ENCODE measurements around the gene CABP7. TPM values are rescaled to one million over a fixed set of nuclear protein-coding genes. Genes with fewer than 3 reads are reported as not detected.

The CABP7 gene
- polyA plus RNA-seq, 1 donor (not counting 4 experiments of a cell fraction or from before 2014, with no cell fraction given), result not detected

GRCh38 chr22:29700900-29701154 is 19.0 kb upstream of the CABP7 start:
- H3K4me3 ChIP-seq (ENCODE audit: control insufficient read depth in 2 of 3, extremely low read depth in 1 of 3, insufficient read depth in 2 of 3, low read depth in 1 of 3, low read length in 3 of 3), result no peak overlapping the region

GRCh38 chr22:29701155-29701999 is 18.4 kb upstream of the CABP7 start:
- FAIRE-seq, result no peak
- dilution Hi-C loops (cut with MboI; ENCODE audit: extremely low pct_ligation_motif_present, low sequenced_read_pairs), result no loop called here
- TF ChIP-seq CTCF (optimal IDR thresholded peaks at IDR 0.05 in 1 of 3, IDR thresholded peaks at IDR 0.05 in 1 of 3, conservative IDR thresholded peaks at IDR 0.05 in 1 of 3; ENCODE audit: extremely low read depth in 1 of 3, insufficient read depth in 2 of 3, low read length in 3 of 3) (peak; percentile 45 to 72 (median 69)), EZH2 (IDR thresholded peaks at IDR 0.05; ENCODE audit: low read length) (no peak)

More at GRCh38 chr22:29700900-29701154, 19.0 kb upstream of the CABP7 start:
- dilution Hi-C loops (cut with MboI; ENCODE audit: extremely low pct_ligation_motif_present, low sequenced_read_pairs), result no loop called here
- H3K9me3 ChIP-seq (ENCODE audit: control insufficient read depth, low read depth, low read length), result no peaks in the 10 kb centered on the region
- H4K20me1 ChIP-seq (ENCODE audit: control insufficient read depth, extremely low read depth, insufficient read depth, low read length), result peaks cover 2% of the 10 kb centered on the region
- no peak for FAIRE-seq
- H3K9me1 ChIP-seq (ENCODE audit: control insufficient read depth, extremely low read depth, insufficient read depth, low read length), result no peaks in the 10 kb centered on the region
- peaks cover 15% of the 10 kb centered on the region for H3K4me1 ChIP-seq (ENCODE audit: control insufficient read depth, extremely low read depth, insufficient read depth, low read length)
- DNase-seq (ENCODE audit: low read depth, low spot score), result no peak
- TF ChIP-seq CTCF (optimal IDR thresholded peaks at IDR 0.05 in 1 of 3, IDR thresholded peaks at IDR 0.05 in 1 of 3, conservative IDR thresholded peaks at IDR 0.05 in 1 of 3; ENCODE audit: extremely low read depth in 1 of 3, insufficient read depth in 2 of 3, low read length in 3 of 3), result no peak
- no peak for TF ChIP-seq EZH2 (IDR thresholded peaks at IDR 0.05; ENCODE audit: low read length)
- no peak overlapping the region for H2AFZ ChIP-seq (ENCODE audit: control insufficient read depth, low read length)
- no peaks in the 10 kb centered on the region for H3K79me2 ChIP-seq (ENCODE audit: control insufficient read depth, insufficient read depth, low read length)
- H3K9ac ChIP-seq (ENCODE audit: control insufficient read depth, extremely low read depth, insufficient read depth, low read length), result no peak overlapping the region
- H3K27me3 ChIP-seq (ENCODE audit: control insufficient read depth, extremely low read depth, insufficient read depth, low read length), result peaks cover 23% of the 10 kb centered on the region
- no peak overlapping the region for H3K27ac ChIP-seq (ENCODE audit: control insufficient read depth, insufficient read depth, low read length)
- peak overlapping the region; percentile 42 for H3K4me2 ChIP-seq (ENCODE audit: control insufficient read depth, extremely low read depth, insufficient read depth, low read depth, low read length)
- H3K36me3 ChIP-seq (ENCODE audit: control insufficient read depth in 2 of 2, extremely low read depth in 1 of 2, insufficient read depth in 2 of 2, low read length in 2 of 2), result no peaks in the 10 kb centered on the region

More at GRCh38 chr22:29701155-29701999, 18.4 kb upstream of the CABP7 start:
- Histone ChIP-seq H3K4me1 (ENCODE audit: control insufficient read depth, extremely low read depth, insufficient read depth, low read length) (peaks cover 15% of the 10 kb centered on the region), H3K27me3 (ENCODE audit: control insufficient read depth, extremely low read depth, insufficient read depth, low read length) (peaks cover 26% of the 10 kb centered on the region), H3K4me2 (ENCODE audit: control insufficient read depth, extremely low read depth, insufficient read depth, low read depth, low read length) (peak overlapping the region; percentile 42), H4K20me1 (ENCODE audit: control insufficient read depth, extremely low read depth, insufficient read depth, low read length) (peaks cover 2% of the 10 kb centered on the region), H3K9me1 (ENCODE audit: control insufficient read depth, extremely low read depth, insufficient read depth, low read length) (no peaks in the 10 kb centered on the region), H3K9ac (ENCODE audit: control insufficient read depth, extremely low read depth, insufficient read depth, low read length) (no peak overlapping the region), H2AFZ (ENCODE audit: control insufficient read depth, low read length) (no peak overlapping the region), H3K36me3 (ENCODE audit: control insufficient read depth in 2 of 2, extremely low read depth in 1 of 2, insufficient read depth in 2 of 2, low read length in 2 of 2) (no peaks in the 10 kb centered on the region), H3K27ac (ENCODE audit: control insufficient read depth, insufficient read depth, low read length) (no peak overlapping the region), H3K9me3 (ENCODE audit: control insufficient read depth, low read depth, low read length) (no peaks in the 10 kb centered on the region), H3K4me3 (ENCODE audit: control insufficient read depth in 2 of 3, extremely low read depth in 1 of 3, insufficient read depth in 2 of 3, low read depth in 1 of 3, low read length in 3 of 3) (no peak overlapping the region), H3K79me2 (ENCODE audit: control insufficient read depth, insufficient read depth, low read length) (no peaks in the 10 kb centered on the region)
- DNase-seq (ENCODE audit: low read depth, low spot score), result no peak
